Measurements from ENCODE around the gene NEURL4. TPM values are rescaled to one million over a fixed set of nuclear protein-coding genes. Genes with fewer than 3 reads are reported as not detected.
"Not testable (repeated sequence)": the region's sequence is repeated elsewhere in the genome, so short reads cannot be mapped to it uniquely, and the experiment has no call there.

The NEURL4 gene
- total and polyA plus RNA-seq, 7 donors: 20.7 to 53.8 (median 26.8) TPM

DNA sequence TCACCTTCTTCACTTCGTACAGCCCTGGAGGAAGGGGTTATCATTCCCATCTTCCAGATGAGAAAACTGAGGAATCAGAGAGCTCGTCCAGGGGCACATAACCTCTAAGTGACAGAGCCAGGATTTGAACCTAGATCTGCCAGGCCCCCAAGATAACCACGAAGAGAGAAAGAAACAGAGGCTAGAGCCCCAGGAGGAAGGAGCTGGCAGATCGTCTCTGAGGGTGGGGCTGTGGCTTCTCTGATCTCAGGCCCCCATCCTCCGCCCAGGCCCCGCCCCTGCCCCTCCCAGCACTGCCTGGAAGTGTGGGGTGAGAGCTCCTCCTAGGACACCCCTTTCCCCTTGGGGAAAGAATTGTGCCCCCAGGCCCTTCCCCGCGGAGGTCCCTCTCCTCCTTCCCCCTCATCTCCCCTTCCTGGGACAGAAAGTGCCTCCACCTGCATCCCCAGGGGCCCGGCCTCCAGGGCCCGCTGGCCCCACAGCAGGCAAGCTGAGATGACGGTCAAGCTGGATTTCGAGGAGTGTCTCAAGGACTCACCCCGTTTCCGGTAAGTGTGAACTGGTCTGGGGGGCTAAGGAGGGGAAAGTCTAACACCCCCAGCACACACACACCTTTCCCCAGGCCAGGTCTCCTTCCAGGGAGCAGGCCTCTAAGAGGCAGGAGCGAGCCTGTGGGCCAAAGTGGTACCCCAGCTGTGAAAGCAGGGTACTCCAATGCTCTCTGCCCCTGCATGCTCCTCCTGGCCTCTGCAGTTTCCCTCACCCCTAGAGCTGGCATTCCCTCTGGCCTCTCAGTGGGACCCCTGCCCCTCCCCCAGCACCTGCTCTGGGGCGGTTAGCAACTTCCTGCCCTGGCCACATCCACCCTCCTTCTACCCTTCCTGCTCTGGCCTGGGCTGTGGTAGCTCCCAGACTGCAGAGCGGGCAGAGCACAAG, 7.4 kb upstream of the NEURL4 start, which contains the start of gene ACAP1:
Gene ACAP1 (plus strand): TSS at position 290 of the 936 bp plus-strand sequence. CDS start 206 bp downstream, at position 496.
- no peak within 1 kb of the TSS for H3K4me3 ChIP-seq
- TF ChIP-seq, protein P1, sequence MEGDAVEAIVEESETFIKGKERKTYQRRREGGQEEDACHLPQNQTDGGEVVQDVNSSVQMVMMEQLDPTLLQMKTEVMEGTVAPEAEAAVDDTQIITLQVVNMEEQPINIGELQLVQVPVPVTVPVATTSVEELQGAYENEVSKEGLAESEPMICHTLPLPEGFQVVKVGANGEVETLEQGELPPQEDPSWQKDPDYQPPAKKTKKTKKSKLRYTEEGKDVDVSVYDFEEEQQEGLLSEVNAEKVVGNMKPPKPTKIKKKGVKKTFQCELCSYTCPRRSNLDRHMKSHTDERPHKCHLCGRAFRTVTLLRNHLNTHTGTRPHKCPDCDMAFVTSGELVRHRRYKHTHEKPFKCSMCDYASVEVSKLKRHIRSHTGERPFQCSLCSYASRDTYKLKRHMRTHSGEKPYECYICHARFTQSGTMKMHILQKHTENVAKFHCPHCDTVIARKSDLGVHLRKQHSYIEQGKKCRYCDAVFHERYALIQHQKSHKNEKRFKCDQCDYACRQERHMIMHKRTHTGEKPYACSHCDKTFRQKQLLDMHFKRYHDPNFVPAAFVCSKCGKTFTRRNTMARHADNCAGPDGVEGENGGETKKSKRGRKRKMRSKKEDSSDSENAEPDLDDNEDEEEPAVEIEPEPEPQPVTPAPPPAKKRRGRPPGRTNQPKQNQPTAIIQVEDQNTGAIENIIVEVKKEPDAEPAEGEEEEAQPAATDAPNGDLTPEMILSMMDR (IDR thresholded peaks at IDR 0.05): no peak

DNA sequence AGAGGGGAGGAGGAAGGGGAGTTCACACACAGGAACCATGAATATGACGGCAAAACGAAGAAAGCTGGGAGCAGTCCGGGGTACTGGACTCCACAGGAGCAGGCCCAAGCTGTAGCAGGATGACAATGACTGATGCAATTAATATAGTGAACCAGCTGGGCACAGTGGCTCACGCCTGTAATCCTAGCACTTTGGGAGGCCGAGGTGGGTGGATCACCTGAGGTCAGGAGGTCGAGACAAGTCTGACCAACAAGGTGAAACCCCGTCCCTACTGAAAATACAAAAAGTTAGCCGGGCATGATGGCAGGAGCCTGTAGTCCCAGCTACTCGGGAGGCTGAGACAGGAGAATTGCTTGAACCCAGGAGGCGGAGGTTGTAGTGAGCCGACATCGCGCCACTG, 6.6 kb upstream of the NEURL4 start:
- H3K9me3 ChIP-seq; H3K36me3 ChIP-seq (ENCODE audit: insufficient read depth in 1 of 2, low read depth in 1 of 2); H3K4me1 ChIP-seq; H3K4me3 ChIP-seq; ATAC-seq; DNase-seq; H3K27ac ChIP-seq; intact Hi-C loops (cut with DNase I): not testable (repeated sequence)
- WGBS, 3 donors: 80 to 83% (median 81%) methylated on average over 13 of the region's 13 CpGs
- peaks cover 0 to 25% (median 4%) of the 10 kb centered on the region in 3 donors for H3K27me3 ChIP-seq (ENCODE audit: insufficient read depth in 3 of 3, low read length in 2 of 3)

More for the DNA sequence above, 7.4 kb upstream of the NEURL4 start, which contains the start of gene ACAP1:
- intact Hi-C loops (cut with DNase I): no loop called here
- Histone ChIP-seq H3K36me3 (ENCODE audit: insufficient read depth in 1 of 2, low read depth in 1 of 2) (no peaks in the 10 kb centered on the region), H3K9me3 (no peaks in the 10 kb centered on the region), H3K4me1 (no peaks in the 10 kb centered on the region), H3K27me3 (ENCODE audit: insufficient read depth in 3 of 3, low read length in 2 of 3) (peaks cover 0 to 25% (median 4%) of the 10 kb centered on the region in 3 donors), H3K27ac (no peak within 1 kb of the TSS)
- no peak for DNase-seq
- ATAC-seq: peak in 3 of 4 donors; percentile 16 to 35 (median 20)
- 36 to 47% (median 42%) methylated on average over 17 of the region's 17 CpGs for WGBS, 3 donors

DNA sequence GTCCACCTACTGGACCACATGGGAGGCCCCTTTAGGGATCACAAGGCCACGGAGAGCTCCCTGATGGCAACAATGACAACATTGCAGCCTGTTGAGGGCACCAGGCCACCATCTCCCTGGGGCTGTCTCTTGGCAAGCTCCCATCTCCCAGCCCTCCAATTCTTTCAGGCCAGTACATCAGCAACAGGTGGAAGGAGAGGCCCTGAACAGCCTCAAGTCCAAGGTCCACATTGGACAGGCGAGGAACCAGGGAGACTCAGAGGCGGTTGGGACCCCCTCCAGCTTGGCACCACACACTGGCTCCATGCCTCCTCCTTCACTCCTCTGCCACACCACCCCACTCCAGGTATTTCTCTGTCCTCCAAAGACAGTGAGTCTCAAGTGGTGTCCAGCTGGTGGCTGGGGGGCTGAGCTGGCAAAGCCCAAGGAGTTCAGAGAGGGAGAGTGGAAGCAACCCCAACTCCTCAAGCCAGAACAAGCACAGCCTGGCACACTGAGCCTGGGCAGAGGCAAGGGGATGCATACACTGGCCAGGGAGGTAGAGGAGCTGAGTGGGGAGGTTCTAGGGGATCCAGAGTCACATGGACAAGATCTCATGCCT, 5.9 kb upstream of the NEURL4 start:
- no peaks in the 10 kb centered on the region for H3K4me1 ChIP-seq
- H3K27ac ChIP-seq: no peak overlapping the region
- H3K36me3 ChIP-seq (ENCODE audit: insufficient read depth in 1 of 2, low read depth in 1 of 2): no peaks in the 10 kb centered on the region
- no peak overlapping the region for H3K4me3 ChIP-seq
- TF ChIP-seq, protein P1 (IDR thresholded peaks at IDR 0.05): no peak
- DNase-seq (no peak), ATAC-seq (no peak)
- peaks cover 0 to 25% (median 4%) of the 10 kb centered on the region in 3 donors for H3K27me3 ChIP-seq (ENCODE audit: insufficient read depth in 3 of 3, low read length in 2 of 3)
- WGBS, 3 donors: 52 to 68% (median 58%) methylated on average over 3 of the region's 3 CpGs
- intact Hi-C loops (cut with DNase I): no loop called here
- H3K9me3 ChIP-seq: no peaks in the 10 kb centered on the region

DNA sequence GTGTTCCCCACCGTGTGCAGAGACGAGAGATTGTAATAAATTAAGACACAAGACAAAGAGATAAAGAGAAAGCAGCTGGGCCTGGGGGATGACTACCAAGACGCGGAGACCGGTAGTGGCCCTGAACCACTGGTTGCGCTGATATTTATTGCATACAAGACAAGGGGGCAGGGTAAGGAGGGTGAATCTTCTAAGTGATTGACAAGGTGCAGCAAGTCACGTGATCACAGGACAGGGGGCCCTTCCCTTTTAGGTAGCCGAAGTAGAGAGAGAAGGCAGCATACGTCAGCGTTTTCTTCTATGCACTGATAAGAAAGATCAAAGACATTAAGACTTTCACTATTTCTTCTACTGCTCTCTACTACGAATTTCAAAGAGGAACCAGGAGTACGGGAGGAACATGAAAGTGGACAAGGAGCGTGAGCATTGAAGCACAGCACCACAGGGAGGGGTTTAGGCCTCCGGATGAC, 3.5 kb upstream of the NEURL4 start:
- DNase-seq; H3K4me3 ChIP-seq; ATAC-seq; H3K9me3 ChIP-seq; intact Hi-C loops (cut with DNase I); H3K36me3 ChIP-seq (ENCODE audit: insufficient read depth in 1 of 2, low read depth in 1 of 2); H3K4me1 ChIP-seq; H3K27ac ChIP-seq: not testable (repeated sequence)
- H3K27me3 ChIP-seq (ENCODE audit: insufficient read depth in 3 of 3, low read length in 2 of 3): peaks cover 0 to 11% (median 4%) of the 10 kb centered on the region in 3 donors
- 53 to 57% (median 54%) methylated on average over 14 of the region's 14 CpGs for WGBS, 3 donors

DNA sequence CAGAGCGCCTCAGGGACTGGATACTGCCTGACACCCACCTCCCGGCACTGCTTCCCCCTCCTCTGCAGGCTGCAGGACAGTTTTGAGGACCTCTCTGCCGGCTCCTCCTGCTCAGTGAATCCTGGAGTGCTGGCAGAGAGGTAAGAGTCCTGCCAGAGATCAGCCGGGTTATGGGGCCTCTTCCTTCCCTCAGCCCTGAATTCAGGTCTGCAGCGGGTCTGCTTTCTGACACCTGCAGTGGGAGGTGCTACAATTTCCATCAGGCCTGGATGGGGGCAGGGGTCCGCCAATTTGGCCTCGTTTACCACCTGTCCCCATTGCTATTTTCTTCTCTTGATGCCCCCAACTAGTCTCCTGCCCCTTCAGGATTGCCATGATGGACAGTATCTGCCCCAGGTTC, 3.0 kb upstream of the NEURL4 start:
- Histone ChIP-seq H3K27ac (no peak overlapping the region), H3K36me3 (ENCODE audit: insufficient read depth in 1 of 2, low read depth in 1 of 2) (no peaks in the 10 kb centered on the region), H3K4me1 (peaks cover 12% of the 10 kb centered on the region), H3K4me3 (no peak overlapping the region), H3K9me3 (no peaks in the 10 kb centered on the region), H3K27me3 (ENCODE audit: insufficient read depth in 3 of 3, low read length in 2 of 3) (peaks cover 0 to 11% (median 4%) of the 10 kb centered on the region in 3 donors)
- DNase-seq (no peak), ATAC-seq (no peak)
- TF ChIP-seq, protein P1 (IDR thresholded peaks at IDR 0.05): no peak
- intact Hi-C loops (cut with DNase I): no loop called here
- 51 to 65% (median 63%) methylated on average over 7 of the region's 7 CpGs for WGBS, 3 donors

Data from psoas muscle (tissue), 8 donors.